Measurements from ENCODE around the gene BRD1.

- TF ChIP-seq POLR2AphosphoS5 (IDR thresholded peaks at IDR 0.05) (no peak), EZH2 (IDR thresholded peaks at IDR 0.05; ENCODE audit: borderline replicate concordance, insufficient read depth, low read length, poor library complexity, severe bottlenecking) (no peak), CTCF (IDR thresholded peaks at IDR 0.05; ENCODE audit: poor library complexity, severe bottlenecking) (no peak), EP300 (conservative IDR thresholded peaks at IDR 0.05; ENCODE audit: poor library complexity, severe bottlenecking) (no peak), MXI1 (conservative IDR thresholded peaks at IDR 0.05; ENCODE audit: poor library complexity, severe bottlenecking) (no peak), TAF1 (IDR thresholded peaks at IDR 0.05; ENCODE audit: low read depth) (no peak), RAD21 (conservative IDR thresholded peaks at IDR 0.05) (no peak)
Observed at GRCh38 chr22:49768951-49769690, 58.6 kb downstream of the BRD1 start.

All from neural cell (in vitro differentiated cells).